ENCODE data around the gene STAG1.
"Not testable (repeated sequence)": the region's sequence is repeated elsewhere in the genome, so short reads cannot be mapped to it uniquely, and the experiment has no call there.

Gene STAG1

GRCh38 chr3:136576279-136577009 is 175.7 kb downstream of the STAG1 start:
- peak; percentile 75 for DNase-seq

GRCh38 chr3:136567599-136568188 is 184.5 kb downstream of the STAG1 start:
- DNase-seq = no peak

- DNase-seq = not testable (repeated sequence)
Observed at GRCh38 chr3:136564962-136565361, 187.2 kb downstream of the STAG1 start.

GRCh38 chr3:136562026-136562425 is 190.2 kb downstream of the STAG1 start:
- DNase-seq = no peak

- DNase-seq = no peak
Observed at GRCh38 chr3:136559896-136560295, 192.3 kb downstream of the STAG1 start.

- not testable (repeated sequence) for DNase-seq
Observed at GRCh38 chr3:136549461-136549860, 202.7 kb downstream of the STAG1 start.

- DNase-seq = peak; percentile 45
Observed at GRCh38 chr3:136547293-136547692, 204.9 kb downstream of the STAG1 start.

GRCh38 chr3:136546720-136547119 is 205.5 kb downstream of the STAG1 start:
- peak; percentile 34 for DNase-seq

GRCh38 chr3:136545664-136546268 is 206.4 kb downstream of the STAG1 start:
- peak; percentile 25 for DNase-seq

GRCh38 chr3:136544532-136544931 is 207.6 kb downstream of the STAG1 start:
- DNase-seq = peak; percentile 70

- DNase-seq = peak; percentile 19
Observed at GRCh38 chr3:136543385-136543784, 208.8 kb downstream of the STAG1 start.

GRCh38 chr3:136535906-136536305 is 216.3 kb downstream of the STAG1 start:
- no peak for DNase-seq

- no peak for DNase-seq
Observed at GRCh38 chr3:136532766-136533165, 219.4 kb downstream of the STAG1 start.

- DNase-seq = no peak
Observed at GRCh38 chr3:136518102-136518501, 234.1 kb downstream of the STAG1 start.

- no peak for DNase-seq
Observed at GRCh38 chr3:136516656-136517055, 235.5 kb downstream of the STAG1 start.

- no peak for DNase-seq
Observed at GRCh38 chr3:136516095-136516494, 236.1 kb downstream of the STAG1 start.

GRCh38 chr3:136514533-136514932 is 237.6 kb downstream of the STAG1 start:
- not testable (repeated sequence) for DNase-seq

- no peak for DNase-seq
Observed at GRCh38 chr3:136513367-136513766, 238.8 kb downstream of the STAG1 start.

- no peak for DNase-seq
Observed at GRCh38 chr3:136512381-136512780, 239.8 kb downstream of the STAG1 start.

- no peak for DNase-seq
Observed at GRCh38 chr3:136505676-136506075, 246.5 kb downstream of the STAG1 start.

GRCh38 chr3:136503056-136503455 is 249.1 kb downstream of the STAG1 start:
- no peak for DNase-seq

GRCh38 chr3:136498919-136499447 is 253.2 kb downstream of the STAG1 start:
- no peak for DNase-seq

GRCh38 chr3:136495213-136495612 is 257.0 kb downstream of the STAG1 start:
- no peak for DNase-seq

All from NCI-H82 (cell line).